HEK293T (cell line): ENCODE results near the gene GAPDH.

Source experiments
- FOXA1 ChIP-seq: fragments of 450-650 bp; IDR thresholded peaks from 2 replicates; pipeline ENCODE4 v1.6.1; 2016; ENCODE audit warnings: mild to moderate bottlenecking
- FOXK2 ChIP-seq: fragments of 450-650 bp; IDR thresholded peaks from 2 replicates; pipeline ENCODE4 v1.6.1; 2016; ENCODE audit warnings: mild to moderate bottlenecking
- FOXM1 ChIP-seq: fragments of 450-650 bp; IDR thresholded peaks from 2 replicates; pipeline ENCODE4 v1.6.1; 2017; ENCODE audit warnings: mild to moderate bottlenecking, borderline replicate concordance
- HDGF ChIP-seq: fragments of 450-650 bp; IDR thresholded peaks from 2 replicates; pipeline ENCODE4 v1.6.1; 2017; ENCODE audit warnings: antibody characterized with exemption, borderline replicate concordance
- NFRKB ChIP-seq: fragments of 450-650 bp; IDR thresholded peaks from 2 replicates; pipeline ENCODE4 v1.6.1; 2016; ENCODE audit warnings: mild to moderate bottlenecking, moderate library complexity
- PKNOX1 ChIP-seq: fragments of 450-650 bp; IDR thresholded peaks from 2 replicates; pipeline ENCODE4 v1.6.1; 2016
- SP1 ChIP-seq: fragments of 450-650 bp; IDR thresholded peaks from 2 replicates; pipeline ENCODE4 v1.6.1; 2017
- SUZ12 ChIP-seq: fragments of 450-650 bp; IDR thresholded peaks from 2 replicates; pipeline ENCODE4 v1.6.1; 2016; ENCODE audit warnings: mild to moderate bottlenecking
- TARDBP ChIP-seq: fragments of 450-650 bp; IDR thresholded peaks from 2 replicates; pipeline ENCODE4 v1.6.1; 2016
- ZNF384 ChIP-seq: fragments of 450-650 bp; IDR thresholded peaks from 2 replicates; pipeline ENCODE4 v1.6.1; 2016

- TF ChIP-seq ZNF384 (no peak), SP1 (no peak), SUZ12 (no peak), FOXK2 (no peak), TARDBP (no peak), HDGF (no peak), PKNOX1 (no peak), FOXM1 (no peak), FOXA1 (no peak), NFRKB (no peak)
Measured at GRCh38 chr12:6555018-6555691, 20.8 kb downstream of the GAPDH start.
